ENCODE results near the gene BCL2L13.
"Not testable (repeated sequence)": the region's sequence is repeated elsewhere in the genome, so short reads cannot be mapped to it uniquely, and the experiment has no call there.

The BCL2L13 gene

DNA sequence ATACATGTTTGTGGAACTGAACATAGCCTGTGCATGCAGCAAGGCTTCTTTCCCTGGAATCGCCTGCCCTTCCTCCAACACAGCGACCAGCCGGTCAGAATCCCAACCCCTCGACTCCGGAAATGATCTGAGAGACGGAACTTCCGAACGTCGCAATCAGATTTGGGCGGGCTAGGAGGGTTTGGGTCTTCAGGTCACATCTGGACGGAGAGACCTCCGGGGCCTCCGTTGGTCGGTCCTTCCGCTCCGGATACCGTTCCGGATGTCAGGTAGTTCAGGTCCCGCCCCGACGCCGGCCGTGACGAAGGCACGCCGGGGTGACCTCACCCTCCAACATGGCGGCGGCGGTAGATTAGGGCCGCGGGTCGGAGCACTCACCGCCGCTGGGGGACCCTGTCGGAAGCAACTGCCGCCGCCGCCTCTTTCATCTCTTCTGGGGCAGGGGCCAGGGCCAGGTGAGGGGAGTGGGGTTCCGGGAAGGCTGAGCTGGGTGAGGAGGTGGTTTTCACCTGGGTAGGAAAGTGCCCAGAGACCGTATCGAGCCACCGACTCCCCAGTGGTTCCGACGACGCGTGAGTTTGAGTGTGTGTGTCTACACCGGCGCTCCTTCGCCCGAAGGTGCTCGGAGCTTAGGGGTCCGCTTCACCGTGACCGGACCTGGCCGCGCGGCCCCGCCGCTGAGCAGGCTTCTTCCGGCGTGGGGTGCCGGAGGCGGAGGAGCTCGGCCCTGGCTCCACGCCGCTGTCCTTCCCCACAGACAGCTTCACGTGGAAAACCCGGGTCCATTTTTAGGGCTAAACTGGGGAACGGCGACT is at the start of gene BCL2L13:
Gene BCL2L13, plus strand, starts transcription at position 326 of the 815 bp plus-strand sequence. CDS start 16,955 bp downstream, outside the sequence.
- peak; percentile 84 for DNase-seq

DNA sequence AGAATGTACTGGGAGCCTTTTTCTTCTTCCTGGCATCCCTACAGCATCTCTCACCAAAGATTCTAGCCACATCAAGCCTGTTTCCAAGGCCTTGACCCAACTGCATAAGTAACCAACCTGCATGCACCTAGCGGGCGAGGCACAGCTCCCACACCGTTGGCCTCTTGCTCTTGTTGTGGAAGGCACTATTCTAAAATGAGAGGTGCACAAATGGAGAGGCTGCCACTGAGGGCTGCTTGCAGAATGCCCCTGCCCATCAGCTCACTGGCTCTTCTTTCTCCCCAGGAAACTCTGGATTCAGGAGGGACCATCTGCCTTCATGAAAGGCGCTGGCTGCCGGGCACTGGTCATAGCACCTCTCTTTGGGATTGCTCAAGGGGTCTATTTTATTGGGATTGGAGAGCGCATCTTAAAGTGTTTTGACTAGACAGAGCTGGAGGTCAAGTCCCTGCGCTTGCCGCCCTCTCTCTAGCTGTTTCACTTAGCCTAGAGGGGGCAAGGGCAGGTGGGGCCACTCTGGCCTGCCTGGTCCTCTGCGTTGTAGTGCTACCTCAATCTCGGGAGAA is 48.7 kb upstream of the BCL2L13 start:
- no peak for DNase-seq

DNA sequence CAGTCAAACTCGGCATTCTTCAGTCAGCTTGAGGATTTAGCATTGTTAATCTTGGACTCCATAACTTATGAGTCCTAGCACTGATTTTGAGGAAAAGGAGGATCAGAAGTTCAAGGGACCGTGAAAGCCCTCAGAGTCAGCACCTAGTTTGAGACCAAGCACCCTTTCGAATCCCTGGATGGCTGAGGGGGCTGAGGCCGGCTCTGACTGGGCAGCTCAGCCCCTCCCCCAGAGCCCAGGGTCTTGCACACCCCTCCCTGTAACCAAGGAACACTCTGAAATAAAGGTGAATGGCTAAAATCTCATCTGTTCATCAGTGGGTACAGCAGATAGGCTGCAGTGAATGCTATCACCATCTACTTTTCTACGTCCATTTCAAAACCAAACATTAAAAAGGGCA is 48.0 kb upstream of the BCL2L13 start:
- DNase-seq = no peak

GRCh38 chr22:17592201-17592600 is 46.4 kb upstream of the BCL2L13 start:
- no peak for DNase-seq

GRCh38 chr22:17596226-17596625 is 42.3 kb upstream of the BCL2L13 start:
- DNase-seq = no peak

DNA sequence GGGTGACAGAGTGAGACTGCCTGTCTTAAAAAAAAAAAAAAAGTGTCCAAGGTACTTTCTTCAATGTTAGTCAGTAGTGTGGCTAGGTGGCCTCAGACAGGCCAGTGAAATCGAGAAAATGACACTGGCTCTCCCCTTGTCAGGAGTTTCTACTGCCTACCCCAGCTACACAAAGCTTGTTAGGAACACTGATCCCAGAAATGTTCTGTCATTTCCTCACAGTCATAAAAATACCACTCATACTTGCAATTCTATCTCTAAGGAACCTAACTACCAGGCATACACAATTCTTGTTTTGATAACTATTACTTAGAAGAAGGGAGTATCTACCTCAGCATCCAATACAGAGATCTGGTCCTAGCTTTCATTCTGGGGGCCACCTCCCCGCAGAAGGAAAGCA is 41.3 kb upstream of the BCL2L13 start:
- no peak for DNase-seq

DNA sequence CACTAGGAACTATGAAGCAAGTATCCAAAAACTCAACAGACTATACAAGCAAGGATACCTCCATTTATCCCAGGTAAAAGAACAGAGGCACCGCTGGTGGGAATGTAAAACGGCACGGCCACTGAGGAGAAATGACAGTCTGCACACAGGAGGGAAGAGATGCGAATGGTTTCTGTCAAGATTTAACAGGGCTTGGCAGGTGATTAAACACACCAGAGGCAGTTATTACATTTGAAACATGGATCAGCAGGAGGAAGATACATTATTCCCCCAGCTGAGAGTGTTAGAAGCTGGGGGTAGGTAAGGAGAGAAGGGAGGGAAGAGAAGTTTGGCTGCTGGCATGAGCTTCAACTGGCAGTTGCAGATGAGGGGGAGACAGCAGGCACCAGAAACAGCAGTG is 40.2 kb upstream of the BCL2L13 start:
- no peak for DNase-seq

GRCh38 chr22:17601031-17601430 is 37.5 kb upstream of the BCL2L13 start:
- DNase-seq = no peak

- no peak for DNase-seq
Observed at GRCh38 chr22:17603668-17604067, 34.9 kb upstream of the BCL2L13 start.

- DNase-seq = no peak
Observed at GRCh38 chr22:17606496-17606895, 32.1 kb upstream of the BCL2L13 start.

DNA sequence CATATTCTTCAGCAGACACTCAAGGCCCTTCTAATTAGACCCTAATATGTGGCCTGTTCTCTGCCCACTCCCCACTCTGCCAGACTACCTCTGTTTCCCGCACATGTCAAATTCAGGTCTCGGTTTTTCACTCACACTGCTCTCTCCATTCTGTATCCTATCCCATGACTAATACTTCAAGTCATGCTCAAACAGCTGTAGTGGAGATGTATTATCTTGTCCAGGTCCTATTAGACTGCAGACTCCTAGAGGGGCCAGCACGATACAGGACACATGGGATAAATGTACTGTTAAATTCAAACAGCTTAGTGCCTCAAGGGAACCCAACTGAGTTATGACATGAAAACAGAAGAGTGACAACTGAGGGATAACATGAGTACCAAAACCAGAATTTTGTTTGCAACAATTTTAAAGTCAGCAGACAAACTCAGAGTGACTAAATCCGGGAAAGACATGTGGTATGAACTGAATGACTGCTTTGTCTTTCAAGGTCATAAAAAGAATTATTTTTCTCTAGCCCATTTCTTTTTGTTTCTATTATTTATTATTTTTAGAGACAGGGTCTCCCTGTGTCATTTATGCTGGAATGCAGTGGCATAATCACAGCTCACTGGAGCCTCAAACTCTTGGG is 30.6 kb upstream of the BCL2L13 start:
- DNase-seq = no peak

- no peak for DNase-seq
Observed at GRCh38 chr22:17612057-17612456, 26.5 kb upstream of the BCL2L13 start.

DNA sequence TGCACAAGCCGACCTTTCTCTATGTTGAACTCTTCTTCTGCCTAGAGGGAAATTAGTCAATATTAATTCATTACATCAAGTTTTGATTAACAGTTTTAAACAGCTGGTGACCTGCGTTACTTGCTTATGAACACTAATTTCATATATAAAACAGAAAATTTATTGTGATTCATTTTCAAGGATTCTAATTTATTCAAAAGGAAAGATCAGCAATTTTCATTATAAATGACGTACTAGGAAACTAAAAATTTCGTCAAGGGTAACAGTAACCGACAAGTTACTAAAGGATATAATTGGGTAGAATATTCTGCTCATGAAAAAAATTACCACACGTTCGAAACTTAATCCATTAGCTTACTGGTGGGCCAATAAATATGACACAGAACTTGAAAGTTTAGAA is 25.3 kb upstream of the BCL2L13 start:
- DNase-seq = no peak

- DNase-seq = no peak
Observed at GRCh38 chr22:17627961-17628405, 10.6 kb upstream of the BCL2L13 start.

DNA sequence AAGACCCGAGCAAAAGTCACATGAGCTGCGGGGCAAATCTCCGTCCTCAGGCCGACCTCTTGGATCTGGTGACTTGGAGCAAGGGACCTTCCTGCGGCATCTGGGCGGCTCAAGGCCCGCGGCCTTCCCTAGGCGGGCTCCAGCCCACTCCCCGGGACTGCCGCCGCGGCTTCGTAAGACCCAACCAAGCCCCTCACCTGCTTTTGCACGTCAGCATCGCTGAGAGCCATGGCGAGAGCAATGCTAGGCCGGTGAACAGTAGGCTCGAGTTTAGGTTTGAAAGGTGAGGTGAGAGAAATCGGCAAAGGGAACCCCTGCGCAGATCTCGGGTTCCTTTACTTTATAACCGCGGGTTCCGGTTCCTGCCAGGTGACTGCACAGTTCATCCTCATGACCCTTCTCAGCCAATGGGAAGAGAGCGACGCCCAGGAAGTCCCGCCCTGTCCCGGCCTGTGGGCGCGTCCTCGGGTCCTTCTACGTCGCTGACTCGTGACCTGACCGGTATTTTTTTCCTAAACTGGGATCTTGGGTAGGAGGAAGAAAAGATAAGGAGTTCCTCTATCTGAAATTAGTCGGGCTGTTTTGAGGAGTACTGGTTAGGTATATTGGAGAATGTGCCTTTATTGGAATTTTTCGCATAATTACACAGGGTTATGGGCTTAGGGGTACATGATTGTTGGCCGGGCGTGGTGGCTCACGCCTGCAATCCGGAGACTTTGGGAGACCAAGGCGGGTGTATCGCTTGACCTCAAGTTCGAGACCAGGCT is 10.0 kb upstream of the BCL2L13 start, which contains the start of gene ATP6V1E1:
Gene ATP6V1E1, minus strand, starts transcription at position 344 of the 767 bp plus-strand sequence. Its CDS starts 114 bp downstream, at position 230.
- peak; percentile 95 for DNase-seq

DNA sequence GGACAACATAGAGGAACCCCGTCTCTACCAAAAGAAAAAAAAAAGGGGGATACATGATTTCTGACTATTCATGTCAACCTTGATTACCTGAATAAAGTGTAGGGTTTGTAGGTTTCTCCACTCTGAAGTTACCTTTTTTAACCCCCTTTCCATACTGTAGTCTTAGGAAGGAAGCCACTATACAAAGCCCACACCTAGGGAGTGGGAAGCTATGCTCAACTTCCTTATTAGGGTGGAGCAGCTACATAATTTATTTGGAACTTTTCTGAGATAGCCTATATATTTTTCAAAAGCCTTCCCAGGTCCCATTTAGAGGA is 9.4 kb upstream of the BCL2L13 start:
- no peak for DNase-seq

DNA sequence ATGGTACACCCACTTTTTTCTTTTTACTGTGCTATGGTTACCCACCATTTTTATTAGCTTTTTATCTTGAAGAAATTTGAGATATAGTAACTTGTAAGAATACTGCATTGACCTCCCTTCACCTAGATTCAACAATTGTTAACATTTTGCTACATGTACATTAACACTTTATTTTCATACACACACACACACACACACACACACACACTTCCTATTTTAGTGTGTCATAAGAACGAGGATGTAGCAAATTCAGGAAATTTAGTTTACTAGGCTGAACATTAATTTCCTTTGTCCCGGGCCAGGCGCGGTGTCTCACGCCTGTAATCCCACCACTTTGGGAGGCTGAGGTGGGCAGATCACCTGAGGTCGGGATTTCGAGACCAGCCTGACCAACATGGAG is 8.9 kb upstream of the BCL2L13 start:
- no peak for DNase-seq

DNA sequence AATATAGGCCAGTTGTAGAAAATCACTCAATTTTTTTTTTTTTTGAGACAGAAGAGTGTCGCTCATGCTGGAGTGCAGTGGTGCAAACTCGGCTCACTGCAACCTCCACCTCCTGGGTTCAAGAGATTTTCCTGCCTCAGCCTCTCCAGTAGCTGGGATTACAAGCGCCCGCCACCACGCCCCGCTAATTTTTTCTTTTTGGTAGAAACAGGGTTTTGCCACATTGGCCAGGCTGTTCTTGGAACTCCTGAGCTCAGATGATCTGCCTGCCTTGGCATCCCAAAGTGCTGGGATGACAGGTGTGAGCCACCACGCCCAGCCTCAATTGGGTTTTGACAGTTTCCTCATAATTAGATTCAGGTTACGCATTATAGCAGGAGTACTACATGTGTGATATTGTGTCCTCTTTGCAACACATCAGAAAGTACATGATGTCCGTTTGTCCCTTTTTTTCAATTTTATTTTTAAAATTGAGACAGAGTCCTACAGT is 7.4 kb upstream of the BCL2L13 start:
- no peak for DNase-seq

DNA sequence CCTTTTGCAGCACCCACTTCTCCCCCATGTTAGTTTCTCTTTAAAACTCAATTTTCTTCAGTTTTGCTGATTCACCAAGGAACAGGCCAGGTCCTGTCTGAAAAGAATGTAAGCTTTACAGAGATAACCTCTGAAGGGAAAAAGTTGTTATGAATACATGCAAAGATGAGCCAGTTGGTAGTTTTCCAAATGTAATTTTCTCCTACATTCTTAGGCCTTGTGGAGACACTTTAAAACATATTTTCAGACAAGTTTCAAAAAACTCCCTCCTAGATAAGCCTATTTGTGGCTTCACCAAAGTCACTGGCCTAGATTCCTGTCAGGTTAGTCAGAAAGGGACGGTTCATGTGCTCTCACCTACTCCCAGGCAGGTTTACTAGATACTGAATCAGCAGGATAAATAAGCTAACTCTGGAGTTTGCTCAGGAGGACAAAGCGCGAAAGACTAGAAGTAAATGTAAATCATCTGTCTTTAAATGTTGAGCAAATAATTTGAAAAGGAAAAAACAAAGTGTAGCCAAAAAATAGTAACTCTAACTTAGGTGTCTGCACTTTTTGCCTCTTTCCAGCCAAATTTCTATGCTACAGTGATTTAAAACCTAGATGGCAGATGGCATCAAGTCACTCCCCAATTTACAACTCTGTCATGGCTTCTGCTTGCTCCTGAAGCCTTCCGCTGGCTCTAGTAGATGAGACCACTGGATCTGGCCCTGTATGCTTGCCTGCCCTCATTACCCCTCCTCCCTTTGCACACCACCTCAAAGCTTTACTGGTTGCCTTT is 5.2 kb upstream of the BCL2L13 start:
- DNase-seq = no peak

GRCh38 chr22:17633998-17634323 is 4.6 kb upstream of the BCL2L13 start:
- no peak for DNase-seq

DNA sequence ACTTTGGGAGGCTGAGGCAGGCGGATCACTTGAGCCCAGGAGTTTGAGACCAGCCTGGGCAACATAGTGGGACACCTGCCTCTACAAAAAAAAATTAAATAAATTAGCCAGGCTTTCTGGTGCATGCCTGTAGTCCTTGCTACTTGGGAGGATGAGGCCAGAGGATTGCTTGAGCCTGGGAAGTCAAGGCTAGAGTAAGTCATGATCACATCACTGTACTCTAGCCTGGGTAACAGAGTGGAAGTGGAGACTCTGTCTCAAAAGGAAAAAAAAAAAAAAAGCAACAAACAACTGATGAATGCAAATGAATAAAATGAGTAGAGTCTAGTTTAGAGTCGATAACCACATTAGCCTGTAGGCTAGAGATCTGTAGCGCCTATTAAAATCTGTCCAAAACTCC is 3.9 kb upstream of the BCL2L13 start:
- DNase-seq = no peak

- DNase-seq = not testable (repeated sequence)
Observed at GRCh38 chr22:17636850-17637249, 1.7 kb upstream of the BCL2L13 start.

Measured in stimulated activated naive CD4-positive, alpha-beta T cell treated with Interleukin-2 at 50 U/mL for 16 hours (primary cell).